Stimulated activated CD8-positive, alpha-beta memory T cell treated with anti-CD3 and anti-CD28 coated beads, Interleukin-2, amount 100 ng/mL, for 1 hour (primary cell): ENCODE results near the gene CERS6.

ENCODE experiments used
- DNase-seq, 2 donors: peaks; one replicate each; pipeline ENCODE4 v3.0.0-alpha.2; 2020; ENCODE audit warnings: low read depth in 2 of 2

CERS6 gene

DNA sequence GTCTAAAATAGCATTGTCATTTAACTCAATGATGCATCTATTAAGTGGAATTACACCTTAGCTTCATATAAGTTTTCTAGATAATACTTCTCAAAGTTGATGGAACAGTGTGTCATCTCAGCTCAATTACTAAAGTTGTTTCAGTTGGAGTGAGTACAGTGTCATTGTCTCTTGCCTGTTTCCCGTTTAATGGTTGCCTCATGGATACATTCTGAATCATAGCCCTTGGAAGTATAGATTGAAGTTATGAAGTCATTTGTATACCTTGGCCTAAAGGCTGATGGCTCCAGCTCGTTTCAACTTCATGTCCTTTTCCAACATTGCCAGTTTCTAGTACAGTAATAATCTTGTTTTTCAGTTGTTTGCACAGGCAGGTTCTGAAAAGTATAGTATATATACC, 215.9 kb downstream of the CERS6 start:
- no peak for DNase-seq

DNA sequence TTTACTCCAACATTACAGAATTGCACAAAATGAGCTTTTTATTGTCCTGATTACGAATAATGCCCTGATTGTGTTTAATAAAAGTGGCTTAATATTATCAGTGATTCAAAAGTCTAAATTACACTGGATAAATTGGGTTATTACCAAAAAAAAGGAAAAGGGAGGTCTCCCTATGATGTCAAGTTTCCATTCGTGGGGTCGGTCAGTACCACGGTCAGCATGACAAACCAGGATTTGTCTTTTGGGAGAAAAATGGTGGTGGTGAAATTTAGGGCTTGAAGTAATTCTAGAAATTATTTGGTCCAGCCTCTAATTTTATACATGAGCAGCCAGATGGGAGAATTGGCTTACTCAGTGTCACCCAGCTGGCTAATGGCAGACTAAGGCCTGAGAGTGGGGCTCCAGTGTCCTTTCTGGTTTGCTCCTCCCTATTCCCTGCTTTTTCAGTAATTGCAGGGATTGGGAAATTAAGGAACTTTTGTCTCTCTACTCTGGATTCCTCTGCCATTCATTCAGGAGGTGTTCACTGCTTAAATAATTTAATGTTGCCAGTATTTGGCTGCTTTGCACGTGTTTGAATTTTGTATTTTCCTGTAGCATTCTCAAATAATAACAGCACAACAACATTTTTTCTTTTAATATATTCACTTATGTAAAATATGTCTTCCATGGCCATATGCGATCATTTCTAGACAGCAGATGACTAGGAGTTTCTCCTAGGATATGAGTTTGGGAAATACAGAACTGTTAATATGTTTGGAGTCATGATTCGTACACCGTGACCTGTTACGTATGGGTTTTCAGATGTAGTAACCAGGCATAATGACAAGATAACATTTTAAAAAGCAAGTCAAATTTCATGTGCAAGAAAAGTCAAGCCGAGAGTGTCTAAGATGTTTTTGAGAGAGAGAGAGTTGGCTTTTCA, 217.5 kb downstream of the CERS6 start:
- no peak for DNase-seq

DNA sequence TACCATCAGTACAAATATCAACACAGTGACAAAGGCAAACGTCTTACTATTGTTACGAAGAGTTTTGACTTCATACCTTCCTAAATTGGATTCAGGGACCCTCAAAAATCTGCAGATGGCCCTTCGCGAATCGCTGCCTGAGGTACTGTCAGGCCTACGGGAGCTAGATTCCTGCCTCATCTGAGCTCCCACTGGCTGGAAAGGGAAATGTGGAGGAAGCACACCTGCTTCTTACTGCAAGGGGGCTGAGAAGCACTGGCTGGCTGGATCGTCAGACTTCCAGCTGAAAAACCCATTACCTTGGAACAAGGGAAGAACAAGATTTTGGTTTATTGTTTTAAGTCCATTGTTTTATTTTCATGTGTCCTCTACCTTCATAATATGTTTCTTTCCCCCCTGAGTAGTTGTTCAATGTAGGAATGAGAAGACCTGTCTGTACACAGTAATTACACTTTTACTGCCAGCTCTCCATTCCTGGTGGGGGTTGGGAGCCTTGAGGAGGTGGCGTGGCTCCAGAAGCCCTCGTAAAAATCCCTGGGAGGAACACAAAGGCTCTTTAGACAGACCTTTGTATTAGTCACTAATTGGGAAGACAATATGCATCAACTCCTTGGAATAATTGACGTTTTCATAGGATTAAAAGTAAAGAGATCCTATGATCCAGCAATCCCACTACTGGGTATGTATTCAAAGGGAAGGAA, 222.2 kb downstream of the CERS6 start:
- DNase-seq: no peak

DNA sequence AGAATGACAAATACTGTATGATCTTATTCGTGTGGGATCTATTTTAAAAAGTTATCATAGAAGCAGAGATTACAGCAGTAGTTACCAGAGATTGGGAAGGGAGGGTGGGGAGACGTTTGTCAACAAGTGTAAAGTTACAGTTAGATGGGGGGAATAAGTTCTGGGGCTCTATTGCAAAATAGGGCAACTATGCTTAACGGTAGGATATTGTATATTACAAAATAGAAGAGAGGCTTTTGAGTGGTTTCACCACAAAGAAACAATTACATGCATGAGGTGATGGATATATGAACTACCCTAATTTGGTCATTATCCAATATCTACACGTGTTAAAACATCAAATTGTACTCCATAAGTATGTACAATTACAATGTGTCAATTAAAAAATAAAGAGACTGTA, 223.0 kb downstream of the CERS6 start:
- no peak for DNase-seq

DNA sequence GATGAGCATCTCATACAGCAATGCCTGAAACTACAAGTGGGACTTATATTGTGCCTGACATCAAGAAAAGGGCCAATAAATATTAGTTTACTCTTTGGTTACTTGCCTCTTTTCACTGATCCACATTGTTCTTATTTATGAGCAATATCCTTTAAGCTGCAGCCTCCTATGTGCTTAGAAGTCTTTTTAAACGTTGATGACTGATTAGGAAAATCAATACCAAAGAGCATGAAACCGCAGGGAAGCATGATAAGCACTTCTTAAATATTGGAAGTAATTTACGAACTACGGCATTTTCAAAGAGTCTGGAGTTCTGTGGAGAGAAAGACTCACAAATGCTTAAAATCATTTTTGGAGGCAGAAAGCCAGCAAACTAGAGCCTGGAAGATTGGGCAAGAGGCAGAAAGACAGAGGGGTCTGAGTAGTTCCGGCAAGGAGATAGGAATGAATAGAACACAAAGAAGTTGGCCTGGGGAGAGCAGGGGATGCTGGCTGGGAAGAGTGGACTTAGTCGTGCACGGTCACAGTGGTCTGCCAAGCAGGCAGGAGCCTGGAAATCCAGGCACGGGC, 223.8 kb downstream of the CERS6 start:
- no peak for DNase-seq

DNA sequence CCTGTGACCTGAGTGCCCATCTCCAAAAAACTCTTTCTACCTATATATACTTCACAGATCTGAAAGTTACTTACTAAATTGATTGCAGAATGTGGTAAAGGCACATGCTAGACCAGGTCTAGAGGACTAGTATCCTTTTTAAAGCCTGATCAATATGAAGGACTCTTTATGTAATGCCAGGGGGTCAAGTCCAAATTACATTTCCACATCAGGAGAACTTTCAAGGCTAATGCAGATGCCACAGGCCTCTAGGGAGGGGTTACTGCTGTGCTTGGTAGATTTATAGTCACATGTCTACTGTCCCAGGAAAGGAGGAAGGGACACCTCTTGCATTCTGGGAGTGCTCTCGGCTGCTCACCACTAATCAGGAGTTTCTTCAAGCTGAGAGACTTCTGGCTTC, 227.9 kb downstream of the CERS6 start:
- no peak for DNase-seq

DNA sequence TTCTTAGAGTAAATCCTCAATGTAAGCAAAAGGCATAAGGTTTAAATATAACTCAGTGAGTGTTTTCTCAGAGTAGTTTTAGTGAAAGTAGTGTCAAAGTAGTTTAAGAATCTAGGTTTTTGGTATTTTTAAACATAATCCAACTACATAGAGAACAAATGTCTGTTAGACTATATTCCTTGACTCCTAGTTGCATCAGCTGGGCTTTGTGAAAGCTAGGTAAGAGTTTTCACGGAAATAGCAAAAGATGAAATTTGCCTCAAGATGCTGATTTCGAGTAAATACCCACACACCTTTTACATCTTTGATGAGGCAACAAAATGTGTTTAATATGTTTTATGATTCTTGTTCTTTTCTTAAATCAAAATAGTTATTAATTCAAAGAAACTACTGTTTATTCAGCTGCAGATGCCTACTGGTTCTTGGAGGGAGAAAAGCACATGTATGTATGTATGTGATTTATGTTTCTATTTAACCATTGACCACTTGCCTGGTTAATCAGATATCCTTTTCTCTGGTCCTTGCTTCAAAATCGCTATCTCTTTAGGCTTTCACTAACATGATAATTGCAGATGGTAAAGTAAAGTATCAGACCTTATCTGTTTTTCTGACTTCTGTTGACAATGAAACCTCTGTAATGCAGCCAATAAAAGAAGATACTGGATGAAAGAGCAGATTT, 229.0 kb downstream of the CERS6 start:
- no peak for DNase-seq

DNA sequence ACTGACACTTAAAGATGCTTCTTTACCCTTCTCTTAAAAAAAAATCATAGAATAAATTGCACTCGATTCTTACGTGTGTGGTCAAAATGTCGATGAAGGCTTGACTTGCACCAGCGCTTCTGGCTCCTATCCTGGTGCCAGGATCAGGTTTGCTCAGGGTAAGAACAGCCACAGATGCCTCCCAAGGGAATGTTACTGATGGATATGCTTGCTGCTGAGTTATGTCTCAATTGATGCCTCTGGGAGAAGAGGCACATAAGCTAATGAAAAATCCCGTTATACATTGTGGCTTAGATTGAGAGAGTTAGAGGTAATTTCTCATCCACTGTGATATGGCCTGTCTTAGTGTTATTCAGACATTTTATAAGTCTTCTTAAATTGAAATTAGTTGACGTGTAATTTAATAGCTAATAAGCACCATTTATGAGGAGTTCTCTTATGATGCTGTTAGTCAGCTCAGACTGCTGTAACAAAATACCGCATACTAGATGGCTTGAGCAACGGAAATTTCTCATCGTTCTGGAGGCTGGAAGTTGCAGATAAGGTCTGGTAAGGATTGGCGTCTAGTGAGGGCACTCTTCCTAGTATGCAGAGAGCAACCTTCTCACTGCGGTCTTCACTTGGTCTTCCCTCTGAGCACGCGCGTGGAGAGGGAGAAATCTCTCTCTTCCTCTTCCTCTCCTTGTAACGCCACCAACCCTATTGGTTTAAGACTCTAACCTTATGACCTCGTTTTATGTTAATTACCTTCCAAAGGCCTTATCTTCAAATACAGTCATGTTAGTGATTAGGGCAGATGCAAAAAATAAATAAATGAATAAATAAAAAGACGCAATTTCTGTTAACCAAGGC, 229.8 kb downstream of the CERS6 start:
- DNase-seq: no peak

DNA sequence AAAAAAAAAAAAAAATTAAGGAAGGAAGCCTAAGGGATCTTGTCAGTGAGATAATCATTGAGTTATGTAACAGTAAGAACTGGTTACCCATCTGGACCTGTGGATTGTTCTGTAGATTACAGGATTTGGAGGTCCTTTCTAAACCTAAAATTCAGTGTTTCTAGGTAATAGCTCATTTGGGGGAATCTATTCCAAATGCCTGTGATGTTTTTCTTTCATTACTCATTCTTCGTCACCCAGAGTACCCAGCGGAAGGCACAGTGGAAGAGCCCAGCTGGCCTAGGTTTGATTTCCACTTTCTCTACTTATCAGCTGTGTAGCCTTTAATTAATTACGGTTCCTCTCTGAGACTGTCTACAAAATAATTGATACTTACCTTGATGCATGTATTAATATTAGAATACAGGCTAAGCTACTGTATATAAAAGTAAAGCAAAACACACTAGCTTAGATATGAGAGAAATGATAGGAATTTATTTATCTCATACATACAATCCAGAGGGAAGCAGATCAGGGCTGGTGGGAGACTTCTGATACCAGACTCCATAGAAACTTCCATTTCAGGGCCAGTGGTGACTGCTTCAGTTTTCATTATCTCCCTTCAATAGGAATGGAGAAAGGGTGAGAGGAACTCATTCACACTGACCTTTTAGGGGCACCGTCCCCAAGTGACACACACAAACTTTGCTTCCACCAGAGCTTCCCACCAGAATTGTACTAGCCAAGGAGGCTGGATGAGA, 230.6 kb downstream of the CERS6 start:
- no peak for DNase-seq

DNA sequence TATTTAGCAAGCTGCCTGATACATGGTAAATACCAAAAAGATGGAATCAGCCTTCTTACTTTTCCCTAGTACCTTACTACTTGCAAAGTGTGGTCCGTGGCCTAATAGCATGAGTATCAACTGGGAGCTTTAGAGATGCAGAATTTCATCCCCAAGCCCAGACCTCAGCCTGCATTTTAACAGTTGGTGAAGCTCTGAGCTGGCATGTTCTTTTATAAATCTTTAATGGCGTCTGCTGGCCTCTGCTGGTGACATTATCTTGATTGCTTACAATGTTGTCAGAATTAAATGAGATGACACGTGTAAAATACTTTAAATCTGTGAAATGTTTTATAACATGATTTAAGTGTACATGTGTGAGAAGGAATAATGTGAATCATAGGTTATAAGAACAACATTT, 231.2 kb downstream of the CERS6 start:
- DNase-seq: no peak

DNA sequence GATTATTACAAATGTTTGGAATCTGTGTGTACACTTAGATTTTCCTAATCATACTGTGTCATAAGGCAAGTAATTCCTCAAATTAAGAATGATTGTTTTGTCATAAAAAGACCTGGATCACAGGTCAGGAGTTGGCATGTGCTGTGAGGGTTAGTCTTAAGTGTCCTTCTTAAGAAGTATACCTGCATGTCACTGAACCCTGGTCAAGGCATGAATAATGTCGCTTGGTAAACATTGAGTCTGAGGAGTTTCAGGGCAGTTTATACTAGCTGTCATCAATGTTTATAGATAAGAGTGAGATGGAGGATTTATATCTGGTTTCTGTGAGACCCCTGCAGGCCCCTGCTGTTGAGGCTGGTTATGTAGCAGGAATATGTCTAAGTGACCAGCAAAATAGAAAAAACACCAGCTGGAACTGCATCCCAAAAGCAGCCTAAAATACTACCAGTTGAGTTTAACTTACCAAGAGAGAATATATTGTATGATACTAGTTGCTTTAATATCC, 234.4 kb downstream of the CERS6 start:
- DNase-seq: no peak

DNA sequence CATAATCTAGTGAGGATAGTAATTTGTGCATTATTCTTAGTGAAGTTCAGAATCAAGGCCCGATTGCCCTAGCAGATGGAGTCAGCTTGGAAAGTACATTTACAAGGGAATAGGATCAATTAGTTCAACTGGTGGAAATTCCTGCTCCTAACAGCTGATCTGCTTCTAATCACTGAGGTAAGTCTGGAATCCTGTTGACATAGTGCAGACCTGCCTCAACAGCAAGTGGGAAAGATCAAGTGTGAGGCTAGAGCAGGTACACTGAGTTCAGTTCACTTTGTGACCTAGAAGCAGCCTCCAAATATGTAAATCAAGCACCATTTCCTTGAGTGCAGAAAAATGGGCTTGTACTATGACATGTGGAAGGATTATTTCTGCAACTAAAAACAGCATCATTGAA, 235.1 kb downstream of the CERS6 start:
- no peak for DNase-seq

DNA sequence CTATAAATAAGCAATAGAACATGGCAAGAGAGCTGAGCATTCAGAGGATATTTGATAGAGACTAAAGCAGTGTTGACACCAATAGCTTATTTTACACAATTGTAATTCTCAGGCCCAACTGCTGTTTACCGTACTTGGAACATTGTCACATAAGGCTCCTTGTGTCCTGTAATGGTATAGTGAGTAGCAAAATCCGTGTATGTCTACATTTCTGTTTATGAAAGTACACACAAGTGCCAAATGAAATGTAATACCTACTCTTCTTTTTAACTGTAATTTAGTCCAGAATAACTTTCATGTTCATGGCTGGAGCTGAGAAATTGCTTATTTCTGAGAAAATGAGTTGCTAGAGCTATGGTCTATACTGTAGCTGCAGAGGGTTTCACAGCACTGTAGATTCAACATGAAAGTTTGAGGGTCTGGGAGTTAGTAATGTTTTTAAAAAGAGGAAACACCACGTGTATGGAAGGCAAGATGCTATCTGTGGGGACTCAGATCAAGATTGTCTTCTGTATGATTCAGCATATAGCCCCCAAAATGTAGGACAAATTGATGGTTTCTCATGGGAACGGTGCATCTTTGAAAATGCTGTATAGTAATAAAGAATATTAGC, 236.2 kb downstream of the CERS6 start:
- DNase-seq: no peak

DNA sequence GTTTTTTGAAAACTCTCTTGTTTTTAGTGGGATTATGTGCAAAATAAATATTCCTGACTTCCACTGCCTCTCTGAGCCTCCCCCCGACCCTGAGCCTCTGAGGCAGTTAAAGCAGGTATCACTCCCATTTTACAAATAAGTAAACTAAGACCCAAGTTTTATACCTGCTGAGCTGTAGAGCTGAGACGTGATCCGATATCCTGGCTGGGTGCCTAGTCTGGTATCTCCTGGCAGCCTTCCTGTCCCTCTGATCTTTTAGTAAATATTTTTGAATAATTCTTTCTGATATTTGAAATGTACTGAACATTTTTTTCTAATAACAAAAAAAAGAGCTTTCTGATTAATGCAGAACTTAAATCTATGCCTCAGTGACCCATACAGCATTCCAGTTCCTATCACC, 238.1 kb downstream of the CERS6 start:
- DNase-seq: no peak

DNA sequence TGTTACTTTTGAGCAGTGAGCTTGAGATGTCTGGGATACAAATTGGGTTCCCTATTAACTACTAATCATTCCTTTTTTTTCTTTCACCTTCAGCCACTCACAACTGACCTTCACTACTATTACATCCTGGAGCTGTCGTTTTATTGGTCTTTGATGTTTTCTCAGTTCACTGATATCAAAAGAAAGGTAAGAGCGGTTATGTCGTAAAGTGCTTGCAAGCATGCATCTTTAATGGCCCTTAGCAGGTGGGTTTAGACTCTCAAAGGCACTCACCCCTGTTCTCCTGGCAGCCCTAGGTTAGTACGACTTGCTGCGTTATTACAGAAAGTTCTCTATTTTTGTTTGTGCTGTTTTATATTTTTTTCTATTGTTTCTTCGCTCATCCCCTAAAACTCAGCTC, 238.8 kb downstream of the CERS6 start:
- no peak for DNase-seq

DNA sequence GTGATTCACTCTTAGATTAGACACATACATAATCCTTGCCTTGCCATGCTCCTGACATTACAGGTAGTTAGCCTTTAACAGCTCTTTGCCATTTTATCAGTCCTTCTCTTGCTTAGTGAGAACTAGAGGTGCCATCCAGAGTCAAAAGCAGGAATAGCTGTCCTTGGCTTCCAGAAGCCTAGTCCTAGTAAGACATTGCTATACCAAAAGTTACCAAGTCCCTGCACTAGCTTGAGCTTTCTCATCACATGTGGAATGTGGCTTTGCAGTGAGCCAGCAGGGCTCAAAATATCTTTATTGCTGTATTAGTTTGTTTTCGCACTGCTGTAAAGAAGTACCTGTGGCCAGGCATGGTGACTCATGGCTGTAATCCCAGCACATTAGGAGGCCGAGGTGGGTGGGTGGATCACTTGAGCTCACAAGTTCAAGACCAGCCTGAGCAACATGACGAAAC, 241.6 kb downstream of the CERS6 start:
- no peak for DNase-seq

DNA sequence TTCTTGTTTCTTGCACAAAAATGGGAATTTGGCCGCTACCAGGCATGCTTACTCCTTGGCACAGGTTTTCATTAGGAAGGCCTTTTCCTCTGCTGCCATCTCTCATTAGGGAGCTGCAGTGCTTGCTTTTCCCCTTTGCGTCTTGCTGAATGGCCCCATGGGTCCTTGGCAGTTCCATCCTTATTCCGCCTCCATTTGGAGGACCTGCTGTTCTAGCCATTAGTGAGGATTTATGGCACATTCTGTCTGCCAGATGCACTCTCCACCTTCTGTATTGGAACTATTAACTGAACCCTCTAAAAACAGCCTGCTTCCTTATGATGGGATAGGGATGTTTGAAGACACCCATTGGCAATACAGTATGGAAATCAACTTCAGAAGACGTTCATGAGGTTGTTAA, 242.9 kb downstream of the CERS6 start:
- DNase-seq: no peak

DNA sequence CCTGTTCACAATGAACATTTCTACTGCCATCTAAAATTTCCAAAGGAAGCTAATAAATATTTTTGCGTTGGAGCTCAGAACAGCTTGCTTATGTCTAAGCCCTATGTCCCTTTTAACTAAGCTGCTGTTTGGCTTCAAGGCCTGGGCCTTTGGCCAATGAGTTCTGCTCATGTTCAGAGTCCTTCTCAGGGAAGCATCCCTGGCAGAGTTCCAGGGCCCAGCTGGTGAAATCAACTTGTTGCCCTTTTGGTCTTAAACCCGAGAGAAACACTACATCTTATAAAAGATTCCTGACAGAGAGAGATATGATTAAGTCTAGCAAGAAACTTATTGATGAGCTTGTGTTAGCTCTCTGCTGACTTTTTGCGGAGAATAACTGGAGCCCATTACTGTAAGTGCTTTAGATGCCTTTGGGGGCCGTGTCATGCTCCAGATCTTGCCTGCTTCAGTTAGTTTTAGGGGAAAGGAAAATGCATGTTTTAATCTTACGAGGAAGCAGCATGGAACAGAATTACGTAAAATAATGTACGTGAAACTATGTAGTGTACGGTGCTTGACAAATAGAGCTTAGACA, 243.9 kb downstream of the CERS6 start:
- DNase-seq: no peak

DNA sequence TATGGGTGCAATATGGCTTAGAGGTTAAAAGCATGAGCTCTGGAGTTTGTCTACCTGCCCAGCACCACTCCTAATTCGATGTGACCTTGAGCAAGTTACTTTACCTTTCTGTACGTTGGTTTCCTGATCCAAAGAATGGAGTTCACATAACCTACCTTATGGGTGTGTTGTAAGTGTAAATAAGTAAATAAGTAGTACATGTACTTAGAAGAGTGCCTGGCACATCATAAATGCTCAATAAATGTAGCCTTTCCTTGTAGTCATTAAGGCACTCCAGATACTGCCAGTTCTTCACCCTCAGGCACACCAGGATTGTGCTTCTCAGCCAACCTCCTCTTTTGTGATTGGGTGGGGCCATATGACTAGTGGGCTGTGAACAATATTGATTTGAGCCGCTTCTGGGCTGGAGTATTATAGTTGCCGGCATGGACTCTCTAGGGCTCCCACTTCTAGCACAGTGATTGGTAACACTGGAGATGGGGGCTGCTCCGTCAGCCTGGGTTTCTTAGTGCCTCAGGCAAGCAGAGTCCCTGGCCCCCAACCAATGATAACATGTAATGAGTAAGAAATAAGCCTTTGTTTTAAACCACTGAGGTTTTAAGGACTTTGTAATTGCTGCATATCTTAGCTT, 244.7 kb downstream of the CERS6 start:
- no peak for DNase-seq
